Peyer's patch (tissue), 4 donors: ENCODE measurements around the gene THADA.

Source experiments
- CTCF ChIP-seq, 6 experiments: fragments of 450-650 bp in 4 of 6; fragments of 200-600 bp in 2 of 6; sonication (generic) in 1 of 6; IDR thresholded peaks; one replicate each; pipeline ENCODE4 v1.5.1; 2017 to 2019; ENCODE audit warnings: antibody characterized with exemption in 6 of 6, mild to moderate bottlenecking in 3 of 6, moderate library complexity in 1 of 6
- POLR2A ChIP-seq, 2 donors: fragments of 450-650 bp; IDR thresholded peaks; one replicate each; pipeline ENCODE4 v1.5.1; 2017; ENCODE audit warnings: antibody characterized with exemption in 2 of 2, mild to moderate bottlenecking in 2 of 2, moderate library complexity in 2 of 2

GRCh38 chr2:43370705-43371104 lies 225.1 kb downstream of the THADA start:
- no peak for TF ChIP-seq POLR2A (IDR thresholded peaks at IDR 0.05)
- TF ChIP-seq CTCF (IDR thresholded peaks at IDR 0.05) = no peak
